ENCODE measurements around the gene KRTAP9-1. TPM values are rescaled to one million over a fixed set of nuclear protein-coding genes. Genes with fewer than 3 reads are reported as not detected.
"Not testable (repeated sequence)": the region's sequence is repeated elsewhere in the genome, so short reads cannot be mapped to it uniquely, and the experiment has no call there.

KRTAP9-1 gene
- total RNA-seq, 2 experiments from 2014 or later: not detected

DNA sequence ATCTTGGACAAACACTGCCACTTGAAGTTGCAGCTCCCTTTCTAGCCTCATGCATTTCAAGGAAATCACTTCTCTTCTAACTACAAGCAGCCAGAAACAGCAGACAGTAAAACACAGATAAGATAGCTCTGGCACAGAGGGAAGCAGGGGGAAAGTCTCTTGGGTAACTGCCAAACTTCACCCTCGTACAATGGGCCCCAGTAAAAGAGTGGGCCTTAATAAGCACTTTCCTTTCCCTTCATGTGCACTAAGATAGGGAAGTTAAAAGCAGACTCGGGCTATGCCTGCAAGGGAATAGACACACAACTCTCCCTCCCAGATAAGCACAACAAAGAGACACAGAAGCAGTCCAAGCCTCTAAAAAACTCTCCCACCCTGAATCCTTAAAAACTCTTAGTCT is 35.8 kb upstream of the KRTAP9-1 start:
- Histone ChIP-seq H3K79me2 (ENCODE audit: insufficient read depth, low read depth, low read length) (no peaks in the 10 kb centered on the region), H3K4me2 (ENCODE audit: low read length) (no peak overlapping the region), H4K20me1 (ENCODE audit: insufficient read depth, low read length) (no peaks in the 10 kb centered on the region), H3K4me1 (ENCODE audit: insufficient read depth, low read length, poor library complexity, severe bottlenecking) (no peaks in the 10 kb centered on the region), H2AFZ (ENCODE audit: low read length) (no peak overlapping the region), H3K27ac (ENCODE audit: low read depth, low read length, poor library complexity, severe bottlenecking) (no peak overlapping the region), H3K4me3 (ENCODE audit: low read depth, low read length, poor library complexity, severe bottlenecking) (no peak overlapping the region), H3K9me2 (ENCODE audit: insufficient read depth, low read length) (no peaks in the 10 kb centered on the region), H3K36me3 (ENCODE audit: insufficient read depth, low read length) (no peaks in the 10 kb centered on the region), H3K9me3 (ENCODE audit: low read length) (no peaks in the 10 kb centered on the region)
- ChIA-PET CTCF (ENCODE audit: unreplicated experiment) (no interaction called here), POLR2A (no interaction called here)
- no peak for DNase-seq (ENCODE audit: low spot score)
- intact Hi-C loops (cut with micrococcal nuclease; ENCODE audit: unreplicated experiment): no loop called here
- BruUV-seq (replicated peaks): no TSS peak
- TF ChIP-seq EZH2phosphoT487 (IDR thresholded peaks at IDR 0.05; ENCODE audit: borderline replicate concordance, low read depth, low read length): no peak
- TF ChIP-seq, protein P1, sequence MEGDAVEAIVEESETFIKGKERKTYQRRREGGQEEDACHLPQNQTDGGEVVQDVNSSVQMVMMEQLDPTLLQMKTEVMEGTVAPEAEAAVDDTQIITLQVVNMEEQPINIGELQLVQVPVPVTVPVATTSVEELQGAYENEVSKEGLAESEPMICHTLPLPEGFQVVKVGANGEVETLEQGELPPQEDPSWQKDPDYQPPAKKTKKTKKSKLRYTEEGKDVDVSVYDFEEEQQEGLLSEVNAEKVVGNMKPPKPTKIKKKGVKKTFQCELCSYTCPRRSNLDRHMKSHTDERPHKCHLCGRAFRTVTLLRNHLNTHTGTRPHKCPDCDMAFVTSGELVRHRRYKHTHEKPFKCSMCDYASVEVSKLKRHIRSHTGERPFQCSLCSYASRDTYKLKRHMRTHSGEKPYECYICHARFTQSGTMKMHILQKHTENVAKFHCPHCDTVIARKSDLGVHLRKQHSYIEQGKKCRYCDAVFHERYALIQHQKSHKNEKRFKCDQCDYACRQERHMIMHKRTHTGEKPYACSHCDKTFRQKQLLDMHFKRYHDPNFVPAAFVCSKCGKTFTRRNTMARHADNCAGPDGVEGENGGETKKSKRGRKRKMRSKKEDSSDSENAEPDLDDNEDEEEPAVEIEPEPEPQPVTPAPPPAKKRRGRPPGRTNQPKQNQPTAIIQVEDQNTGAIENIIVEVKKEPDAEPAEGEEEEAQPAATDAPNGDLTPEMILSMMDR (conservative IDR thresholded peaks at IDR 0.05; ENCODE audit: low read length): no peak

DNA sequence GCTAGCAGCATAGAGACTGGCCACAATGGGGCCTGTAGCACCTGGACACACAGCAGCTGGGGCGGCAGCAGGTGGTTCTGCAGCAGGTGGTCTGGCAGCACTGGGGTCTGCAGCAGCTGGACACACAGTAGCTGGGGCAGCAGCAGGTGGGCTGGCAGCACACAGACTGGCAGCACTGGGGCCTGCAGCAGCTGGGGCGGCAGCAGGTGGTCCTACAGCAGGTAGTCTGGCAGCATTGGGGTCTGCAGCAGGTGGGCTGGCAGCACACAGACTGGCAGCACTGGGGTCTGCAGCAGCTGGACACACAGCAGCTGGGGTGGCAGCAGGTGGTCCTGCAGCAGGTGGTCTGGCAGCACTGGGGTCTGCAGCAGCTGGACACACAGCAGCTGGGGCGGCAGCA is 29.5 kb upstream of the KRTAP9-1 start:
- H3K27ac ChIP-seq (ENCODE audit: low read depth, low read length, poor library complexity, severe bottlenecking); H3K79me2 ChIP-seq (ENCODE audit: insufficient read depth, low read depth, low read length); H3K4me3 ChIP-seq (ENCODE audit: low read depth, low read length, poor library complexity, severe bottlenecking); H3K36me3 ChIP-seq (ENCODE audit: insufficient read depth, low read length); intact Hi-C loops (cut with micrococcal nuclease; ENCODE audit: unreplicated experiment); DNase-seq (ENCODE audit: low spot score); H4K20me1 ChIP-seq (ENCODE audit: insufficient read depth, low read length); H2AFZ ChIP-seq (ENCODE audit: low read length); CTCF ChIA-PET (ENCODE audit: unreplicated experiment); H3K9me2 ChIP-seq (ENCODE audit: insufficient read depth, low read length); BruUV-seq (replicated peaks); POLR2A ChIA-PET; H3K4me2 ChIP-seq (ENCODE audit: low read length); H3K9me3 ChIP-seq (ENCODE audit: low read length); H3K4me1 ChIP-seq (ENCODE audit: insufficient read depth, low read length, poor library complexity, severe bottlenecking): not testable (repeated sequence)

DNA sequence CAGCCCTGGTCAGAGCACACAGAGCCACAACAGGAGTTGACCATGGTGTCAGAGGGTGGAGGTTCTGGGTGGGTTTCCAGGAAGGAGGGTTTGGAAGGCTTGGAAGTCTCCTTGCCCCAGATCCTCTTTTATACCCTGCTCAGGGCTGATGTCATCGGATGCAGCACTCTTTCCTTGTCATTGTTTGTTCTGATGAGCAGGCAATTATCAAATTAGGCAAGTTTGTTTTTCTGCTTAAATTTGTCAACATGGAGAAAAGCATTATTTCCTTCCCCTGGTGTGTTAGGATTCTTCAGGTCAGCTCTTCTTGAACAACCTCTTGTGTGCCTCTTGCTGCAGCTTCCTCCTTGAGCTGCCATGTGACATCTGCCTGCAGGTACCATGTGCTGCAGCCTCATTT is 29.0 kb upstream of the KRTAP9-1 start, which contains the start of gene KRTAP4-4:
Gene KRTAP4-4 (minus strand): TSS at position 101 of the 400 bp plus-strand sequence. CDS start 57 bp downstream, at position 44.
- TF ChIP-seq, protein P1 (conservative IDR thresholded peaks at IDR 0.05; ENCODE audit: low read length): no peak
- no peak for TF ChIP-seq EZH2phosphoT487 (IDR thresholded peaks at IDR 0.05; ENCODE audit: borderline replicate concordance, low read depth, low read length)
- Histone ChIP-seq H3K79me2 (ENCODE audit: insufficient read depth, low read depth, low read length) (no peaks in the 10 kb centered on the region), H3K9me3 (ENCODE audit: low read length) (no peaks in the 10 kb centered on the region), H3K9me2 (ENCODE audit: insufficient read depth, low read length) (no peaks in the 10 kb centered on the region), H4K20me1 (ENCODE audit: insufficient read depth, low read length) (no peaks in the 10 kb centered on the region; the same call in 1 of the 2 replicates), H3K27ac (ENCODE audit: low read depth, low read length, poor library complexity, severe bottlenecking) (no peak within 1 kb of the TSS), H3K4me1 (ENCODE audit: insufficient read depth, low read length, poor library complexity, severe bottlenecking) (no peaks in the 10 kb centered on the region), H2AFZ (ENCODE audit: low read length) (no peak within 1 kb of the TSS), H3K36me3 (ENCODE audit: insufficient read depth, low read length) (no peaks in the 10 kb centered on the region), H3K4me2 (ENCODE audit: low read length) (no peak within 1 kb of the TSS), H3K4me3 (ENCODE audit: low read depth, low read length, poor library complexity, severe bottlenecking) (no peak within 1 kb of the TSS)
- intact Hi-C loops (cut with micrococcal nuclease; ENCODE audit: unreplicated experiment): no loop called here
- no TSS peak for BruUV-seq (replicated peaks)
- POLR2A ChIA-PET: no interaction called here
- CTCF ChIA-PET (ENCODE audit: unreplicated experiment): no interaction called here
- no peak for DNase-seq (ENCODE audit: low spot score)
